ENCODE results near the gene ETV6.

The ETV6 gene

DNA sequence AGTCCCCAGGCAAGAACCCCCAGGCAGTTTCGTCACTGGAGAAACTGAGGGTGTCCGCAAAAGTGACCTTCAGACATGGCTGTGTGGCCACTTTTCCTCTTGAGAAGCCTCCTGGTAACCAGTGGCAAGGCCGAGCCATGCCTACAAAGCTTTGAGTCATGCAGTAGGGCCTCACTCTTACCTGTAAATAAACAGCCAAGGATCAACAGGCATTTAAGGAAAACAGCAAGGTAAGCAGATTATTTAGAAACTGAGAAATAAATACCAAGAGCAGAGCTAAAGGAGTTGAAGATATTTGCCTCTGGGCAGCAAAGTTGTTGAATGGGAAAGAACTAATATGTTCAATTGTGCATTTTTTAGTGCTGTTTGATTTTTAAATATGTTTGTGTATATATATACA is 280.2 kb downstream of the ETV6 start:
- peaks cover 3% of the 10 kb centered on the region; the same call in 1 of the 2 replicates for H3K27me3 ChIP-seq (ENCODE audit: low read depth)
- H3K4me3 ChIP-seq, result no peak overlapping the region
- in situ Hi-C loops (cut with MboI; ENCODE audit: low sequenced_read_pairs), result no loop called here
- no peaks in the 10 kb centered on the region for H3K4me1 ChIP-seq
- H3K36me3 ChIP-seq (replicated peaks), result no peaks in the 10 kb centered on the region
- no peak for DNase-seq (ENCODE audit: low spot score in 2 of 2)
- H3K9me3 ChIP-seq, result no peaks in the 10 kb centered on the region

DNA sequence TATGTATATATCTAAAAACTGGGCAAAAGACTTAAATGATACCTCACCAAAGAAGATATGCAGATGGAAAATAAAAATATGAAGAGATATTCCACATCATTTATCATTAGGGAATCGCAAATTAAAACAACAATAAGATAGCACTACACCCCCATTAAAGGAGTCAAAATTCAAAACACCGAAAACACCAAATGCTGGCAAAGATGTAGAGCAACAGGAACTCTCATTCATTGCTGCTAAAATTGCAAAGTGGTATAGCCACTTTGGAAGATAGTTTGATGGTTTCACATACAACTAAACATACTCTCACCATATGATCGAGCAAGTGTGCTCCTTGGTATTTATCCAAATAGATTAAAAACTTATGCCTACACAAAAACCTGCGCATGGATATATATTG is 289.7 kb downstream of the ETV6 start:
- in situ Hi-C loops (cut with MboI; ENCODE audit: low sequenced_read_pairs), result no loop called here

DNA sequence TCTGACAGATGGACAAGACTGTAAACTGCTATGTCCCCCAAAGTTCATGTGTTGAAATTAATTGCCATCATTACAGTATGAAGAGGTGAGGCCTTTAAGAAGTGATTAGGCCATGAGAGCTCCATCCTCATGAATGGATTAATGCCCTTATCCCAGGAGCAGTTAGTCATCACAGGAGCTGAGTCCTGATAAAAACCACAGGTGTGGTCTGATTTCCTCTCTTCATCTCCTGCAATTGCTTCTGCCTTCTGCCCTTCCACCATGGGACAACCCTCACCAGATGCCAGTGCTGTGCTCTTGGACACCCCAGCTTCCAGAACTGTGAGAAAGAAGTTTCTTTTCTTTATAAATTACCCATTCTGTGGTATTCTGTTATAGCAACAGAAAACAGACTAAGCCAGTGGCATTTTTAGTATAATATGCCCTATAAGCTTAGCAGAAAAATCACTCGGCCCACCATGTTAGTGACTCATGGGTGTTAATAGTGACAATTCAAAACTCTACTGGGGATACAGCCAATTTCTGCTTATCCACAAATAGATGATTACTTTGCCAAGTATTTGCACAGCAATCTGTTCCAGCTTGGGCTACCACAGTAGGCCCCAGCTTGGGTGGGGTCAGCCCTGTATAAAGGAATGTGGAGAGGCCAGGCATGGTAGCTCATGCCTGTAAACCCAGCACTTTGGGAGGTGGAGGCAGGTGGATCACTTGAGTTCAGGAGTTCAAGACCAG is 292.3 kb downstream of the ETV6 start:
- H3K9me3 ChIP-seq, result no peaks in the 10 kb centered on the region
- no peak for DNase-seq (ENCODE audit: low spot score in 2 of 2)

More for the DNA sequence above, 289.7 kb downstream of the ETV6 start:
- no peaks in the 10 kb centered on the region for H3K27me3 ChIP-seq (ENCODE audit: low read depth)
- no peak overlapping the region for H3K4me3 ChIP-seq
- DNase-seq (ENCODE audit: low spot score in 2 of 2), result no peak
- H3K4me1 ChIP-seq, result no peaks in the 10 kb centered on the region
- no peaks in the 10 kb centered on the region for H3K9me3 ChIP-seq
- no peaks in the 10 kb centered on the region for H3K36me3 ChIP-seq (replicated peaks)

DNA sequence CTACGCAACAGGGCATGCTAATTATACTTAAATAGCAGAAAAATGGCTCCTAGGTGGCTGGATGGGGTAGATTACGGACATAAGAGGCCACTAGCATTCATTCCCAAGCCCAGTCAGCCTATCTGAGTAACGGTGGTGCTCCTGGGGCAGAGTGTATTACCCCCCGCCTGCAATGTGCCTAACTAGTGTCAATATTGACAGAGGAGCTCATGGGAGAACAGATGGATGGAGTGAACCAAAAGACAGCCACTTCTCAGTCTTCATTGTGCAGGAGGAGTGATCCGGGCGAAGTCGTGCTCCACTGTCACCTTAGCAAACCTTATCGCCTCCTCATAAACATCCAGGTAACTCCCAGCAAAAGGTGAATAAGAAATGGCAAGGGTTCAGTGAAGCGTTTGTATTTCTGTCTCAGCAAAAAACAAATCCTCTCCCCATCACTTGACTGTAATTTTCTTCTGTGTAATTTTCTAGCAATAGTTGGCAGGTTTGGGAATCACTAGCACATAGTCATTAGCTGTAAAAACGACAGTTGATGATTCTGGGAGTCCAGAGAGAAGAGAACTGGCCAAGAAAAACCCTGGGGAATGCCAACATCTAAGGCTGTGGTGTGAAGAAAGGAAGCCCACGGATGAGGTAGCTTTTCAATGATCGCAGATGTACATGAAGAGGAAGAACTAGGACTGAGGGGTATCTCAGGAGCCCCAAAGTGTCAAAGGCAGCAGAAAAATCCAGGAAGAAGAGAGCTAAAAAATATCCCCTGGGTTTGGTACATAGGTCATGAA is 294.6 kb downstream of the ETV6 start:
- H3K36me3 ChIP-seq (replicated peaks), result no peaks in the 10 kb centered on the region
- in situ Hi-C loops (cut with MboI; ENCODE audit: low sequenced_read_pairs), result no loop called here

More for the DNA sequence above, 292.3 kb downstream of the ETV6 start:
- H3K4me1 ChIP-seq, result no peaks in the 10 kb centered on the region
- in situ Hi-C loops (cut with MboI; ENCODE audit: low sequenced_read_pairs), result no loop called here
- H3K4me3 ChIP-seq, result no peak overlapping the region
- no peaks in the 10 kb centered on the region for H3K36me3 ChIP-seq (replicated peaks)
- no peaks in the 10 kb centered on the region for H3K27me3 ChIP-seq (ENCODE audit: low read depth)

More for the DNA sequence above, 294.6 kb downstream of the ETV6 start:
- H3K27me3 ChIP-seq (ENCODE audit: low read depth), result no peaks in the 10 kb centered on the region; the same call in 1 of the 2 replicates
- DNase-seq (ENCODE audit: low spot score in 2 of 2), result no peak
- no peaks in the 10 kb centered on the region for H3K4me1 ChIP-seq
- no peaks in the 10 kb centered on the region for H3K9me3 ChIP-seq
- no peak overlapping the region for H3K4me3 ChIP-seq

All from HAP-1 (cell line).